Ishikawa (cell line): ENCODE data around the gene PRDM16.

Experiments used
- CEBPB ChIP-seq: IDR thresholded peaks from 2 replicates; pipeline ENCODE4 v1.6.1; 2012
- CREB1 ChIP-seq: IDR thresholded peaks from 2 replicates; pipeline ENCODE4 v1.6.1; 2012; ENCODE audit warnings: low read depth
- FOXM1 ChIP-seq: IDR thresholded peaks from 2 replicates; pipeline ENCODE4 v1.6.1; 2012; ENCODE audit warnings: low read depth, borderline replicate concordance
- MAX ChIP-seq: IDR thresholded peaks from 2 replicates; pipeline ENCODE4 v1.6.1; 2012
- RAD21 ChIP-seq: IDR thresholded peaks from 2 replicates; pipeline ENCODE4 v1.6.1; 2012; ENCODE audit warnings: low read depth
- REST ChIP-seq: IDR thresholded peaks from 2 replicates; pipeline ENCODE4 v1.6.1; 2012; ENCODE audit warnings: low read depth, mild to moderate bottlenecking
- TAF1 ChIP-seq: IDR thresholded peaks from 2 replicates; pipeline ENCODE4 v1.6.1; 2012; ENCODE audit warnings: low read depth, mild to moderate bottlenecking
- TCF12 ChIP-seq: IDR thresholded peaks from 2 replicates; pipeline ENCODE4 v1.6.1; 2012; ENCODE audit warnings: low read depth
- TEAD4 ChIP-seq: IDR thresholded peaks from 2 replicates; pipeline ENCODE4 v1.6.1; 2012
- ZBTB7A ChIP-seq: IDR thresholded peaks from 2 replicates; pipeline ENCODE4 v1.6.1; 2012; ENCODE audit warnings: low read depth

GRCh38 chr1:3081171-3081683 is 12.2 kb downstream of the PRDM16 start:
- TF ChIP-seq TAF1 (no peak), RAD21 (no peak), FOXM1 (no peak), REST (no peak), CEBPB (no peak), TCF12 (no peak), MAX (no peak), TEAD4 (no peak), ZBTB7A (no peak), CREB1 (no peak)
